Measurements from ENCODE around the gene ZFR2.
A peak's percentile ranks its signal among the peaks of the same experiment; 100 is the strongest.

ZFR2 gene

DNA sequence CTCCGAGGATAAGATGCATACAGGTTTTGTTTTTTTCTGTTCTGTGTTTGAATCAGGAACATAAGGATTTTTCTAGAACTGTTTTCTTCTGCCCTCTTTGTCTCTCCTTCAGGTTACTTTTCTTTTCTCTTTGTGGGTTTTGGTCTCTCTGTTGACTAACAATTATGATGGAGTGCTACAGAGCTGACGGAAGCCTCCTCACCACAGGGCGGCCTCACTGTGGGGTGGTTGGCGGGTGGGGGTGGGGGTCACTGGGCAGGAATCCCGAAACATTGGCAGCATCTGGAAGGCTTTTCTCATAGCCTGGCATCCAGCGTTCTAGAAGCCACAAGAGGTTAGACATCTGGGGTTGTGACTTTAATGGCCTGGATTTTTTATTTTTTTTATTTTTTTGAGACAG, 70.7 kb downstream of the ZFR2 start:
- Histone ChIP-seq H3K9me3 (ENCODE audit: insufficient read depth, low read depth, low read length) (peaks cover 5% of the 10 kb centered on the region), H3K36me3 (ENCODE audit: insufficient read depth, low read length) (no peaks in the 10 kb centered on the region), H3K27me3 (ENCODE audit: insufficient read depth, low read length) (peaks cover 29% of the 10 kb centered on the region), H3K4me1 (ENCODE audit: insufficient read depth, low read length) (no peaks in the 10 kb centered on the region), H3K27ac (ENCODE audit: low read depth, low read length) (no peak overlapping the region), H3K4me3 (ENCODE audit: low read length) (no peak overlapping the region), H3K9ac (ENCODE audit: low read depth, low read length) (no peak overlapping the region)
- 86% methylated on average over 6 of the region's 6 CpGs for WGBS

DNA sequence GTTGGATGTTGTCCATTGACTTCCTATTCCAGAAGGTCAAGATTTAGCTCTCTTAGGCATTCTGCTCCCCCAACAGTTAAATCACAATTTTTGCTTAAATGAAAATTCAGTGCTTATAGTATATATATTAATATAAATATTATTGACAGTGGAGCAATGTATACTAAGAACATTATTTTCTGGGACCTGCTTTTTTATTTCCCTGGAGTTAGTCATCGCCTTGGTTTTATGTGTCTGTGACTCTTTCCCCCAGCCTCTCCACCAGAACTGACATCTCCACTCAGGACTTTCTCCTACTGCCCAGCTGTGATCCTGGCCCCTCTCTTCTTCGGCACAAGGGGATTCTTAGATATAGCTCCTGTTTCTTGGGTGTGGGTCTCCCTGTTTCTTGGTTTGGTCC, 72.5 kb downstream of the ZFR2 start:
- WGBS: 94% methylated on average over 2 of the region's 2 CpGs
- no peak overlapping the region for H3K9ac ChIP-seq (ENCODE audit: low read depth, low read length)
- H3K4me3 ChIP-seq (ENCODE audit: low read length): no peak overlapping the region
- no peaks in the 10 kb centered on the region for H3K4me1 ChIP-seq (ENCODE audit: insufficient read depth, low read length)
- H3K9me3 ChIP-seq (ENCODE audit: insufficient read depth, low read depth, low read length): peaks cover 5% of the 10 kb centered on the region
- peaks cover 18% of the 10 kb centered on the region for H3K27me3 ChIP-seq (ENCODE audit: insufficient read depth, low read length)
- no peaks in the 10 kb centered on the region for H3K36me3 ChIP-seq (ENCODE audit: insufficient read depth, low read length)
- no peak overlapping the region for H3K27ac ChIP-seq (ENCODE audit: low read depth, low read length)

GRCh38 chr19:3793799-3794198, 75.0 kb downstream of the ZFR2 start:
- H3K4me1 ChIP-seq (ENCODE audit: insufficient read depth, low read length): no peaks in the 10 kb centered on the region
- no peaks in the 10 kb centered on the region for H3K36me3 ChIP-seq (ENCODE audit: insufficient read depth, low read length)
- H3K27ac ChIP-seq (ENCODE audit: low read depth, low read length): no peak overlapping the region
- WGBS: 92% methylated on average over 3 of the region's 3 CpGs
- no peaks in the 10 kb centered on the region for H3K27me3 ChIP-seq (ENCODE audit: insufficient read depth, low read length)
- H3K9me3 ChIP-seq (ENCODE audit: insufficient read depth, low read depth, low read length): peaks cover 5% of the 10 kb centered on the region
- H3K9ac ChIP-seq (ENCODE audit: low read depth, low read length): no peak overlapping the region
- no peak overlapping the region for H3K4me3 ChIP-seq (ENCODE audit: low read length)

GRCh38 chr19:3792114-3792513, 76.7 kb downstream of the ZFR2 start:
- no peak overlapping the region for H3K9ac ChIP-seq (ENCODE audit: low read depth, low read length)
- no peak overlapping the region for H3K4me3 ChIP-seq (ENCODE audit: low read length)
- no peaks in the 10 kb centered on the region for H3K4me1 ChIP-seq (ENCODE audit: insufficient read depth, low read length)
- H3K36me3 ChIP-seq (ENCODE audit: insufficient read depth, low read length): no peaks in the 10 kb centered on the region
- H3K27me3 ChIP-seq (ENCODE audit: insufficient read depth, low read length): no peaks in the 10 kb centered on the region
- H3K9me3 ChIP-seq (ENCODE audit: insufficient read depth, low read depth, low read length): peaks cover 5% of the 10 kb centered on the region
- 89% methylated on average over 2 of the region's 3 CpGs for WGBS
- no peak overlapping the region for H3K27ac ChIP-seq (ENCODE audit: low read depth, low read length)

DNA sequence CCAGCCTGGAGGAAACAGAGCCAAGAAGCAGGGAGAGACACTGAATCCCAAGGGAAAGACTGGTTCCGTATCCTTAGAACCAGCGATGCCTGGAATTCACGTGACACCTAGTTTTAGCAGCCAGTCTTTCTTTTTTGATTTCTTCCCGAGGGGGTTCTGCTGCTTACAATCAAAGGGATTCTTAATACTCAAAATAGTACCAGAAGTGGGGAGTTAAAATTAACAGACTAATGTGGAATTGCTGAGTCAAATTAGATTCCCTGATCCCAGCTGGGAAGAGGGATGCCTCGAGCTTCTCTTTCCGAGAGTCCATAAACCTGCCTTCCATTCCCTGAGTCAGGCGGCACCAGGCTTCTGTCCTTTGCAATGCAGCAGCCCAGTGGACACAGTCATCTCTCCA, 77.9 kb downstream of the ZFR2 start:
- Histone ChIP-seq H3K4me3 (ENCODE audit: low read length) (no peak overlapping the region), H3K9me3 (ENCODE audit: insufficient read depth, low read depth, low read length) (no peaks in the 10 kb centered on the region), H3K4me1 (ENCODE audit: insufficient read depth, low read length) (no peaks in the 10 kb centered on the region), H3K36me3 (ENCODE audit: insufficient read depth, low read length) (no peaks in the 10 kb centered on the region), H3K9ac (ENCODE audit: low read depth, low read length) (no peak overlapping the region), H3K27ac (ENCODE audit: low read depth, low read length) (no peak overlapping the region), H3K27me3 (ENCODE audit: insufficient read depth, low read length) (peaks cover 7% of the 10 kb centered on the region)
- WGBS: 87% methylated on average over 7 of the region's 7 CpGs

DNA sequence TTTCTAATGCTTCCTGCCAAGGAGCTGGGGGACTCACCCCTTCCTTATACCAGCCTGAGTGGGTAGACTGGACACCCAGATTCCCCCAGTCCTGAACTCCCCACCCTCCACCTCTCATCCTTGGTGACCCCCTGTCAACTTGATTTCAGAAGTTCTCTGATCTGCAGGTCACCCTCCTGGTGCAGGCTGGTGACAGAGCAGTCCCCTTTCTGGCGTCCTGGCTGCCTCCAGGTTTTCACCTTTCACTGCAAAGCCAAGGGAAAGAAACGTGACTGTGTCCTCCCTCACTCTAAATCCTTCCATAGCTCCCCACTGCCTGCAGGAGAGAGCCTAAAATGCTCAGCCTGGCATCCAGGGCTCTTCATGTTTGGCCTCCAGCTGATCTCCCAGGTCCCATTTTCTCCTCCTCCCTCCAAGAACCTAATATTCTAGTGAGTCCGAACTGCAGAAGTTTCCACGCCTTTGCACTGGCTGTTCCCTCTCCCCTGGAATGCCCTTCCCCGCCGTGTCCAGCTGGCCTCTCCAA, 78.6 kb downstream of the ZFR2 start:
- Histone ChIP-seq H3K4me3 (ENCODE audit: low read length) (no peak overlapping the region), H3K9ac (ENCODE audit: low read depth, low read length) (no peak overlapping the region), H3K27ac (ENCODE audit: low read depth, low read length) (no peak overlapping the region), H3K4me1 (ENCODE audit: insufficient read depth, low read length) (no peaks in the 10 kb centered on the region), H3K27me3 (ENCODE audit: insufficient read depth, low read length) (peaks cover 13% of the 10 kb centered on the region), H3K36me3 (ENCODE audit: insufficient read depth, low read length) (no peaks in the 10 kb centered on the region), H3K9me3 (ENCODE audit: insufficient read depth, low read depth, low read length) (no peaks in the 10 kb centered on the region)
- WGBS: 77% methylated on average over 6 of the region's 6 CpGs

GRCh38 chr19:3788996-3789778, 79.7 kb downstream of the ZFR2 start:
- Histone ChIP-seq H3K27ac (ENCODE audit: low read depth, low read length) (no peak overlapping the region), H3K9me3 (ENCODE audit: insufficient read depth, low read depth, low read length) (no peaks in the 10 kb centered on the region), H3K27me3 (ENCODE audit: insufficient read depth, low read length) (peaks cover 24% of the 10 kb centered on the region), H3K9ac (ENCODE audit: low read depth, low read length) (no peak overlapping the region), H3K4me1 (ENCODE audit: insufficient read depth, low read length) (no peaks in the 10 kb centered on the region), H3K4me3 (ENCODE audit: low read length) (no peak overlapping the region), H3K36me3 (ENCODE audit: insufficient read depth, low read length) (no peaks in the 10 kb centered on the region)
- WGBS: 73% methylated on average over 16 of the region's 16 CpGs

- H3K36me3 ChIP-seq (ENCODE audit: insufficient read depth, low read length): no peaks in the 10 kb centered on the region
- 7% methylated on average over 97 of the region's 101 CpGs for WGBS
- H3K9ac ChIP-seq (ENCODE audit: low read depth, low read length): peak within 1 kb of the TSS; percentile 48
- H3K9me3 ChIP-seq (ENCODE audit: insufficient read depth, low read depth, low read length): peaks cover 14% of the 10 kb centered on the region
- H3K27me3 ChIP-seq (ENCODE audit: insufficient read depth, low read length): peaks cover 30% of the 10 kb centered on the region
- H3K4me1 ChIP-seq (ENCODE audit: insufficient read depth, low read length): no peaks in the 10 kb centered on the region
- peak within 1 kb of the TSS; percentile 74 for H3K4me3 ChIP-seq (ENCODE audit: low read length)
- no peak within 1 kb of the TSS for H3K27ac ChIP-seq (ENCODE audit: low read depth, low read length)
These were observed 82.7 kb downstream of the ZFR2 start, which contains the start of gene MATK for GRCh38 chr19:3785938-3786824. Gene MATK, minus strand, starts transcription at chr19:3786381. Its CDS starts 1,246 bp downstream, at chr19:3785135.

- 2% methylated on average over 47 of the region's 47 CpGs for WGBS
- Histone ChIP-seq H3K4me1 (ENCODE audit: insufficient read depth, low read length) (no peaks in the 10 kb centered on the region), H3K4me3 (ENCODE audit: low read length) (peak overlapping the region; percentile 74), H3K27me3 (ENCODE audit: insufficient read depth, low read length) (peaks cover 30% of the 10 kb centered on the region), H3K27ac (ENCODE audit: low read depth, low read length) (no peak overlapping the region), H3K36me3 (ENCODE audit: insufficient read depth, low read length) (no peaks in the 10 kb centered on the region), H3K9me3 (ENCODE audit: insufficient read depth, low read depth, low read length) (peaks cover 15% of the 10 kb centered on the region), H3K9ac (ENCODE audit: low read depth, low read length) (peak overlapping the region; percentile 48)
These were observed 83.3 kb downstream of the ZFR2 start for GRCh38 chr19:3785451-3785937.

DNA sequence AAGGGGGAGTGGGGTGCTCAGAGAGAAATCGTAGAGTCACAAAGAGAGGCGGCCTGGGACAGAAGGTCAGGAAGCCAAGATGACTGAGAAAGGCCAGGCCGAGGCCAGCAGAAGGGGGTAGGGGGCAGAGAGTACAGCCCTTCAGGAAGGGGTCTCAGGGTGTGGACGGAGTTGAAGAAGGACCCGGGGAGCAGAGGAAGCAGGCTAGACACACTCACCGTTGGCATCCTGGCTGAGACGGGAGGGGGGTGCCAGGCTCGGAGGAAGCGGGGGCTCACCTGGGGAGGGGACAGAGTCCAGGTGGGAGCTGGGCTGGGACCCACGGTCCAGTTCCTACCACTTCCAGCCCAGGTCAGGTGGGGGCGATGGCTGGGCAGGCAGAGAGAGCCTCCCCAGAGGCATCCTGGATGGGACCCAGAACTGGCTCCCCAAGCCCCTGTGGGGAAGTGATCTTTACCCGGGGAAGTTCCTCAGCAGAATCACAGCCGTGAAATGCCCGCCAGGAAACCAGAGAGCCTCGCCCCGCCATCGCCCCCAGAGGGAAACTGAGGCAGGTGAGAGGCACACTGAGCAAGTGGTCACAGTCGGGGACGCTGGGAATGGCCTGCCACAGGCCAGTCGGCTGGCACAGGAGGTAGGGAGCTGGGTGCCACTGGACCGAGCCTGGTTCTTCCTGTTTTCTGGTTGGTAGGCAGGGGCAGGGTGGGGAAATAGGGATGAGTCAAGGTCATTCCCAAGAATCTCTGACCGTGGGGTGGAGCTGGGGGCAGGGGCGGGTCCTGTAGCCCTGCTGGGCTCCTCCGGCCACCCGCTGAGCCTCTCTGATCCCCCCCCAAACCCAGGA, 84.0 kb downstream of the ZFR2 start:
- Histone ChIP-seq H3K4me1 (ENCODE audit: insufficient read depth, low read length) (no peaks in the 10 kb centered on the region), H3K27me3 (ENCODE audit: insufficient read depth, low read length) (peaks cover 30% of the 10 kb centered on the region), H3K27ac (ENCODE audit: low read depth, low read length) (no peak overlapping the region), H3K36me3 (ENCODE audit: insufficient read depth, low read length) (no peaks in the 10 kb centered on the region), H3K9me3 (ENCODE audit: insufficient read depth, low read depth, low read length) (peaks cover 15% of the 10 kb centered on the region), H3K9ac (ENCODE audit: low read depth, low read length) (no peak overlapping the region; the same call in 1 of the 2 replicates), H3K4me3 (ENCODE audit: low read length) (peak overlapping the region; percentile 74; the same call in 1 of the 2 replicates)
- WGBS: 35% methylated on average over 23 of the region's 25 CpGs
